K562 (cell line): Measurements from ENCODE around the gene ISG20L2. TPM values are rescaled to one million over a fixed set of nuclear protein-coding genes. Genes with fewer than 3 reads are reported as not detected.

ENCODE experiments used
- CBFA2T2 ChIP-seq: fragments of 450-650 bp; conservative IDR thresholded peaks from 2 replicates; pipeline ENCODE4 v1.6.1; 2017; ENCODE audit warnings: mild to moderate bottlenecking
- CHD4 ChIP-seq: fragments of 200-600 bp; sonication (generic); IDR thresholded peaks from 3 replicates; pipeline ENCODE4 v1.6.1; 2012; ENCODE audit warnings: low read depth, mild to moderate bottlenecking, mixed read lengths, low read length, inconsistent platforms; ENCODE audit not compliant: insufficient read depth, insufficient replicate concordance, poor library complexity, severe bottlenecking
- CREB3L1 ChIP-seq: fragments of 450-650 bp; IDR thresholded peaks from 2 replicates; pipeline ENCODE4 v1.6.1; 2014; ENCODE audit warnings: low read depth, mild to moderate bottlenecking, moderate library complexity, borderline replicate concordance
- E2F3 ChIP-seq: fragments of 250-450 bp; sonication (Bioruptor Pico); IDR thresholded peaks from 2 replicates; pipeline ENCODE4 v1.4.0; 2020; ENCODE audit warnings: mild to moderate bottlenecking
- ELF4 ChIP-seq: fragments of 450-650 bp; formaldehyde crosslinking; IDR thresholded peaks from 2 replicates; pipeline ENCODE4 v1.4.0; 2022; ENCODE audit warnings: missing genetic modification characterization
- EWSR1 ChIP-seq: fragments of 450-650 bp; IDR thresholded peaks from 2 replicates; pipeline ENCODE4 v1.6.1; 2018; ENCODE audit warnings: borderline replicate concordance, mild to moderate bottlenecking, low read depth, moderate library complexity; ENCODE audit not compliant: partially characterized antibody
- PATZ1 ChIP-seq: fragments of 250-450 bp; sonication (Bioruptor Pico); IDR thresholded peaks from 2 replicates; pipeline ENCODE4 v1.5.0; 2020; ENCODE audit warnings: mild to moderate bottlenecking, borderline replicate concordance
- PHF21A ChIP-seq: fragments of 450-650 bp; IDR thresholded peaks from 2 replicates; pipeline ENCODE4 v1.6.1; 2017; ENCODE audit warnings: low read depth, borderline replicate concordance
- POLR3G ChIP-seq: IDR thresholded peaks from 2 replicates; pipeline ENCODE4 v1.6.1; 2011; ENCODE audit not compliant: insufficient read length, insufficient replicate concordance; ENCODE audit errors: extremely low read depth
- RBM22 ChIP-seq: fragments of 200-400 bp; formaldehyde crosslinking; IDR thresholded peaks from 2 replicates; pipeline ENCODE4 v1.6.1; 2018; ENCODE audit warnings: low read length, low read depth; ENCODE audit not compliant: poor library complexity, severe bottlenecking
- THAP12 ChIP-seq: fragments of 250-450 bp; sonication (Bioruptor Pico); IDR thresholded peaks from 2 replicates; pipeline ENCODE4 v1.9.0; 2021; ENCODE audit warnings: mild to moderate bottlenecking, inconsistent platforms
- XRCC3 ChIP-seq: fragments of 450-650 bp; IDR thresholded peaks from 2 replicates; pipeline ENCODE4 v1.6.1; 2017; ENCODE audit warnings: mild to moderate bottlenecking, moderate library complexity
- YBX1 ChIP-seq: fragments of 450-650 bp; IDR thresholded peaks from 2 replicates; pipeline ENCODE4 v1.7.1; 2016; ENCODE audit warnings: mild to moderate bottlenecking
- ZFP1 ChIP-seq: fragments of 450-650 bp; formaldehyde crosslinking; IDR thresholded peaks from 2 replicates; pipeline ENCODE4 v1.4.0; 2020; ENCODE audit warnings: mild to moderate bottlenecking, mixed read lengths
- ZNF398 ChIP-seq: fragments of 250-450 bp; sonication (Bioruptor Pico); IDR thresholded peaks from 2 replicates; pipeline ENCODE4 v1.8.0; 2021; ENCODE audit warnings: moderate library complexity, mild to moderate bottlenecking, inconsistent platforms
- ZNF507 ChIP-seq: conservative IDR thresholded peaks from 2 replicates; pipeline ENCODE4 v1.6.1; 2017; ENCODE audit warnings: missing genetic modification characterization, missing compliant biosample characterization
- ZNF518B ChIP-seq: fragments of 250-450 bp; sonication (Bioruptor Pico); IDR thresholded peaks from 2 replicates; pipeline ENCODE4 v1.5.0; 2021; ENCODE audit warnings: mild to moderate bottlenecking, moderate library complexity
- polyA plus RNA-seq, 8 experiments: library from polyadenylated mRNA; depleted of rRNA in 4 of 8; stranded (reverse) in 5 of 8; unstranded in 3 of 8; fragments of >200 nt; fragmentation: Nextera tagmentation in 2 of 8; fragmentation: Illumina TruSeq in 1 of 8; extraction: Ambion mirVana in 2 of 8; extraction: Trizol in 1 of 8; gene quantifications; 2 replicates each; pipeline versions ENCODE4 v1.2.1 to v1.2.3, GENCODE V29; 2011 to 2014; ENCODE audit warnings: inconsistent platforms in 1 of 8, missing spikeins in 1 of 8
- total RNA-seq, 7 experiments: library from RNA; depleted of rRNA in 6 of 7; stranded (reverse); fragments of >200 nt in 6 of 7; fragmentation: Illumina TruSeq in 2 of 7; extraction: Trizol in 2 of 7; gene quantifications; 2 replicates each; pipeline versions ENCODE4 v1.2.1 to v1.2.3, GENCODE V29; 2011 to 2021; ENCODE audit warnings: low replicate concordance in 1 of 7

ISG20L2 gene
- total and polyA plus RNA-seq, 9 of the 15 experiments (the other 6 are each of a cell fraction or from before 2014, with no cell fraction given) = 21.3 to 130 (median 50.3) TPM

GRCh38 chr1:156755527-156755950, 27.0 kb upstream of the ISG20L2 start (continued):
- TF ChIP-seq CHD4 (no peak), ELF4 (CRISPR knock-in tag) (peak; percentile 70; the same call in 1 of the 2 replicates), PHF21A (no peak), ZNF518B (CRISPR knock-in tag) (no peak), ZNF507 (tag) (no peak), RBM22 (no peak), ZNF398 (CRISPR knock-in tag) (0 out of 2 replicates have a peak, but pooled peaks have one; percentile 9), PATZ1 (CRISPR knock-in tag) (no peak; the same call in 1 of the 2 replicates), E2F3 (peak; percentile 35; the same call in 1 of the 2 replicates), CBFA2T2 (peak; percentile 36), POLR3G (no peak), XRCC3 (no peak), ZFP1 (CRISPR knock-in tag) (peak; percentile 54; the same call in 1 of the 2 replicates), THAP12 (no peak), EWSR1 (no peak), CREB3L1 (no peak), YBX1 (no peak)
